ENCODE measurements around the gene THRB. TPM values are rescaled to one million over a fixed set of nuclear protein-coding genes. Genes with fewer than 3 reads are reported as not detected.

THRB gene
- total and polyA plus RNA-seq, 9 of the 15 experiments (the other 6 are each of a cell fraction or from before 2014, with no cell fraction given) = 1.7 to 14.9 (median 6.9) TPM

GRCh38 chr3:24211381-24211780 lies 283.3 kb downstream of the THRB start:
- Histone ChIP-seq H4K20me1 (replicated peaks; ENCODE audit: control insufficient read depth, insufficient read depth, low read length) (no peaks in the 10 kb centered on the region), H3K27me3 (ENCODE audit: control insufficient read depth in 2 of 2, insufficient read depth in 2 of 2, low read length in 2 of 2) (no peaks in the 10 kb centered on the region), H3K4me2 (ENCODE audit: insufficient read depth, low read length) (no peak overlapping the region), H3K36me3 (ENCODE audit: control insufficient read depth, insufficient read depth, low read length) (no peaks in the 10 kb centered on the region), H3K27ac (ENCODE audit: extremely low read depth, low read depth, low read length) (no peak overlapping the region), H3K9me3 (replicated peaks; ENCODE audit: control insufficient read depth, insufficient read depth, low read depth, low read length) (no peaks in the 10 kb centered on the region), H3K9me1 (ENCODE audit: control insufficient read depth, insufficient read depth, low read length) (no peaks in the 10 kb centered on the region), H3K9ac (ENCODE audit: insufficient read depth in 1 of 2, low read depth in 2 of 2, low read length in 2 of 2) (no peak overlapping the region), H3K79me2 (ENCODE audit: control insufficient read depth, insufficient read depth, low read length) (no peaks in the 10 kb centered on the region), H3K4me1 (replicated peaks in 1 of 2; ENCODE audit: control insufficient read depth in 2 of 2, insufficient read depth in 2 of 2, low read length in 2 of 2) (no peaks in the 10 kb centered on the region), H2AFZ (ENCODE audit: low read depth, low read length) (no peak overlapping the region), H3K4me3 (no peak overlapping the region)
- no peak for ATAC-seq
- 17% methylated on average over 3 of the region's 3 CpGs for WGBS (ENCODE audit: insufficient coverage, low coverage, missing lambda C conversion rate)
- FAIRE-seq = no peak
- no TSS peak for BruUV-seq (replicated peaks)
- CTCF ChIA-PET (ENCODE audit: low intra/inter-chr PET ratio) = no interaction called here
- intact Hi-C loops (cut with micrococcal nuclease) = no loop called here
- in situ Hi-C loops (cut with MboI) = no loop called here
- POLR2A ChIA-PET = no interaction called here
- DNase-seq (ENCODE audit: extremely low read depth in 1 of 4, low spot score in 3 of 4) = no peak
- no peak for TF ChIP-seq ZNF212 (CRISPR knock-in tag; IDR thresholded peaks at IDR 0.05)
- TF ChIP-seq ZFP36 (IDR thresholded peaks at IDR 0.05; ENCODE audit: low read depth, low read length, partially characterized antibody) = no peak
- TF ChIP-seq CBFA2T3 (IDR thresholded peaks at IDR 0.05) = no peak
- no peak for TF ChIP-seq RCOR1 (IDR thresholded peaks at IDR 0.05; ENCODE audit: borderline replicate concordance in 1 of 2, low read depth in 2 of 2, low read length in 2 of 2)
- TF ChIP-seq USF2 (CRISPR knock-in tag; IDR thresholded peaks at IDR 0.05) = no peak
- no peak for TF ChIP-seq USF1 (CRISPR knock-in tag; IDR thresholded peaks at IDR 0.05)
- no peak for TF ChIP-seq DLX4 (CRISPR knock-in tag; IDR thresholded peaks at IDR 0.05)
- TF ChIP-seq ZKSCAN3 (CRISPR knock-in tag; IDR thresholded peaks at IDR 0.05) = no peak
- TF ChIP-seq EGR1 (conservative IDR thresholded peaks at IDR 0.05) = no peak
- TF ChIP-seq PTBP1 (IDR thresholded peaks at IDR 0.05; ENCODE audit: low read depth, low read length) = no peak

All from K562 (cell line).